Left cardiac atrium (tissue), 4 donors: ENCODE results near the gene SMTN. TPM values are rescaled to one million over a fixed set of nuclear protein-coding genes. Genes with fewer than 3 reads are reported as not detected.
"Not testable (repeated sequence)": the region's sequence is repeated elsewhere in the genome, so short reads cannot be mapped to it uniquely, and the experiment has no call there.

ENCODE experiments used
- ATAC-seq, 2 donors: fragments of 200-7000 bp; cut with Tn5 transposase; one replicate each; pipeline ENCODE4 v1.9.1; 2020; ENCODE audit warnings: mild to moderate bottlenecking in 2 of 2, moderate library complexity in 2 of 2
- DNase-seq: peaks from one replicate; pipeline ENCODE4 v3.0.0-alpha.2; 2020
- intact Hi-C, 2 donors: fragments of 100-400 bp; cut with DNase I; formaldehyde crosslinking; loops; one replicate each; pipeline versions ENCODE4 v1.14.1 to v1.15.1; 2022 to 2023
- long read RNA-seq: library from polyadenylated mRNA; unstranded; transcript quantifications from one replicate; pipeline ENCODE4 v2.0.0, GENCODE V29; 2021
- total RNA-seq, 2 donors: library from RNA; stranded (reverse); fragmentation: NEBNext Ultra II Directional; extraction: Animal tissue kit (Norgen Biotek cat#: 25700); gene quantifications; one replicate each; pipeline ENCODE4 v1.2.1, GENCODE V29; 2021
- donor health status: DM: no; HTN: yes; CAD: no.
- donor health status: DM: no; HTN: yes; CAD: no; lungs with severe emphysema.
- donor health status: DM: yes; HTN: yes; CAD: no.
- donor health status: Dilated cardiomyopathy.

The SMTN gene
- 100 to 1,000 TPM; 142 to 150 TPM for total RNA-seq
- long read RNA-seq, transcript SMTN-204 (9 exons, 1,735 nt) = major isoform, 60 of 180 reads
- long read RNA-seq, transcript SMTN-201 (21 exons, 3,295 nt) = minor isoform, 17 of 180 reads
- long read RNA-seq, partial matches to known transcripts = 32 of 180 reads
- long read RNA-seq, other reads (novel, unspliced or antisense) = 69 of 180 reads

GRCh38 chr22:31080848-31081649 lies at the start of gene SMTN:
TSS of gene SMTN (plus strand) at chr22:31081318. CDS start at chr22:31083259, 1,941 bp downstream.
- peak; percentile 81 to 83 for ATAC-seq
- intact Hi-C loops = loop anchor here (5.0 to 10.0 kb wide), 3 partner anchors 34 to 114 kb away; partner anchors contain the start of genes MORC2 (in 2 of the 2) and TUG1 (in 2 of the 2)
- DNase-seq = peak; percentile 94

GRCh38 chr22:31036671-31037550 lies 44.2 kb upstream of the SMTN start:
- ATAC-seq (peak; percentile 27 to 31), DNase-seq (no peak)
- intact Hi-C loops = no loop called here

GRCh38 chr22:31038686-31039085 lies 42.4 kb upstream of the SMTN start:
- ATAC-seq = no peak
- intact Hi-C loops = no loop called here

GRCh38 chr22:31039393-31039792 lies 41.7 kb upstream of the SMTN start:
- intact Hi-C loops = no loop called here
- ATAC-seq (peak; percentile 58 to 67), DNase-seq (no peak)

More at GRCh38 chr22:31038686-31039085, 42.4 kb upstream of the SMTN start:
- no peak for DNase-seq

GRCh38 chr22:31040542-31041398 lies 40.3 kb upstream of the SMTN start:
- intact Hi-C loops = no loop called here

GRCh38 chr22:31044262-31044861 lies 36.8 kb upstream of the SMTN start:
- peak; percentile 62 for DNase-seq
- intact Hi-C loops = no loop called here
- peak; percentile 41 to 66 for ATAC-seq

More at GRCh38 chr22:31040542-31041398, 40.3 kb upstream of the SMTN start:
- no peak for ATAC-seq
- no peak for DNase-seq

GRCh38 chr22:31045900-31046538 lies 35.1 kb upstream of the SMTN start:
- intact Hi-C loops = loop anchor here in 1 of 2 donors (5.0 kb wide), 1 partner anchor 36 kb away; the partner anchor contains the start of gene SMTN

GRCh38 chr22:31046539-31047226 lies 34.4 kb upstream of the SMTN start:
- DNase-seq (peak; percentile 76), ATAC-seq (peak; percentile 84 to 92)
- intact Hi-C loops = loop anchor here in 1 of 2 donors (5.0 kb wide), 1 partner anchor 36 kb away; the partner anchor contains the start of gene SMTN

More at GRCh38 chr22:31045900-31046538, 35.1 kb upstream of the SMTN start:
- DNase-seq (no peak), ATAC-seq (peak in 1 of 2 donors; percentile 6)

- DNase-seq = no peak
- intact Hi-C loops = loop anchor here in 1 of 2 donors (5.0 kb wide), 1 partner anchor 34 kb away; the partner anchor contains the start of gene SMTN
- ATAC-seq = no peak
Measured at GRCh38 chr22:31048570-31048969, 32.5 kb upstream of the SMTN start.

GRCh38 chr22:31049815-31050420 lies 31.2 kb upstream of the SMTN start:
- ATAC-seq (no peak), DNase-seq (no peak)
- intact Hi-C loops = loop anchor here in 1 of 2 donors (5.0 kb wide), 1 partner anchor 32 kb away; the partner anchor contains the start of gene SMTN

GRCh38 chr22:31055117-31055634 lies 25.9 kb upstream of the SMTN start:
- intact Hi-C loops = no loop called here
- DNase-seq (no peak), ATAC-seq (no peak)

GRCh38 chr22:31055635-31056159 lies 25.4 kb upstream of the SMTN start:
- intact Hi-C loops = no loop called here
- ATAC-seq = peak; percentile 97 to 98
- DNase-seq = peak; percentile 91

- DNase-seq (no peak), ATAC-seq (no peak)
- intact Hi-C loops = no loop called here
Measured at GRCh38 chr22:31056986-31057599, 24.0 kb upstream of the SMTN start.

- DNase-seq, intact Hi-C loops, ATAC-seq: not testable (repeated sequence)
Measured at GRCh38 chr22:31059663-31060062, 21.5 kb upstream of the SMTN start.

GRCh38 chr22:31062566-31063230 lies 18.4 kb upstream of the SMTN start:
- intact Hi-C loops = no loop called here
- ATAC-seq = no peak
- DNase-seq = no peak
